Activated CD4-positive, CD25-positive, alpha-beta regulatory T cell treated with anti-CD3 and anti-CD28 coated beads, Interleukin-2, amount 50 U/mL, for 16 hours (primary cell): ENCODE data around the gene LRRK1.

Experiments
- DNase-seq: peaks from one replicate; pipeline ENCODE4 v3.0.0-alpha.2; 2020; ENCODE audit warnings: low read depth, low spot score

LRRK1 gene

DNA sequence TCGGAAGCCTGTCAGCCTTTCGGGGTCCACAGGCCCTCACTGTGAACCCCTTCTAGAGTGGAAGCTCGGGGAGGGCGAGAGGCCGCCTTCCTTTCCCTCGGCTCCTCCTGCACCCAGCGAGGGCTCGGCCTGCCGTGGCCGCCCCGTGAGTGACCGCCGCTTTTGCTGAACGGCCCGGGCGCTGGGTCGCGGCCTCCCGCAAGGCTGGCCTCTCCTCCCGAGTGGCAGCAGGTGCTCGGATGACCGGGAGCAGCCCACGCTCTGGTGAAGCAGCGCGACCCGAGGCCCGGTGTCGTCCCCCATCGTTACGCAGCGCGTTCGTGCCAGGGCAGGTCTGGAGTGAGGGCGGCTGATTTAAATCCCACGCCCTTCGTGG is 53.8 kb downstream of the LRRK1 start:
- no peak for DNase-seq

DNA sequence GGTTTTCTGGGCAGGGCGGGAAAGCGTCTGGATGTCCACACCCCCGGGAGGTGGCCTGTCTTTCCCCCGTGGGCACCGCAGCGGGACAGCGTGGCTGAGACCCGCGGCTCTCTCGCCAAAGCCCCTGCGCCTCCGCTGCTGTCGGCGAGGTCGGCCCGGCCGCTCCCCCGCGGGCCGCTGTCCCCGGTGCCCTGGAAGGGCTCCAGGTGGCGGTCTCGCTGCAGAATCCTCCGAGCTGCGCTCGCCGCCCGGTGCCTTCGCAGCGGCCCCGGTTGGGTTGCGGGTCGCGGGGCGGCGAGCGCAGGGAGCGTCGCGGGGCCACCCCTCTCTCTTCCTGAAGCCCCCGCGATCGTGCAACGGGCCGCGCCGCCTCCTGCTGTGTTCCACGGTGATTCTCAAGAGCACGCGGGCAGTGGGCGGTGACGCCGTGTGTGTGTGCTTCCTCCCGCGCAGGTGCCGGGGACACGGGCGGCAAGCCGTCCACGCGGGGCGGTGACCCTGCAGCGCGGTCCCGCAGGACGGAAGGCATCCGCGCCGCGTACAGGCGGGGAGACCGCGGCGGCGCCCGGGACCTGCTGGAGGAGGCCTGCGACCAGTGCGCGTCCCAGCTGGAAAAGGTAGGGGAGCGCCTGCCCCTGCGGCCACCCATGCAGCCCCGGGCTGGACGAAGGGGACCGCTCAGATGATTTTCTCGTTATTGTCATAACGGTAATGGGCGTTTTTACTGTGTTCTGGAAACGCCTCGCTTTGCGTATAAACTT is 54.4 kb downstream of the LRRK1 start:
- no peak for DNase-seq

DNA sequence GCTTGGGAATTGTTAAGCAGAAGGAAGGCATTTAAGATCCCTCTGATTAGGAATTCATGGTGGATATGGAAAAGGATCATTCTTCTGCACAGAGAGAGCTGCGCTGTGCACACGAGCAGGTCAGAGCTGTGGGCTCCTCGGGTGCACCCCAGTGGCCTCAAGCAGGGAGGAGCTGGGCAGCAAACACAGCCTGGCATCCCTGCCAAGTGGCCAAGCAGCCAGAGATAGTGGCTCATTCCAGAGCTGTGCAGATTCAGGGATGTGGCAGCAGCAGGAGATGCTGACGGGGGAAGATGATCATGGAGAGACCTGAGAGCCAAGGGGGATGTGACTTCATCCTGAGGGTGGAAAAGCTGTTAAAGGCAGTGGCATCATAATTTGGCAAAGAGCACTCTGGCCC is 55.9 kb downstream of the LRRK1 start:
- DNase-seq, result no peak

DNA sequence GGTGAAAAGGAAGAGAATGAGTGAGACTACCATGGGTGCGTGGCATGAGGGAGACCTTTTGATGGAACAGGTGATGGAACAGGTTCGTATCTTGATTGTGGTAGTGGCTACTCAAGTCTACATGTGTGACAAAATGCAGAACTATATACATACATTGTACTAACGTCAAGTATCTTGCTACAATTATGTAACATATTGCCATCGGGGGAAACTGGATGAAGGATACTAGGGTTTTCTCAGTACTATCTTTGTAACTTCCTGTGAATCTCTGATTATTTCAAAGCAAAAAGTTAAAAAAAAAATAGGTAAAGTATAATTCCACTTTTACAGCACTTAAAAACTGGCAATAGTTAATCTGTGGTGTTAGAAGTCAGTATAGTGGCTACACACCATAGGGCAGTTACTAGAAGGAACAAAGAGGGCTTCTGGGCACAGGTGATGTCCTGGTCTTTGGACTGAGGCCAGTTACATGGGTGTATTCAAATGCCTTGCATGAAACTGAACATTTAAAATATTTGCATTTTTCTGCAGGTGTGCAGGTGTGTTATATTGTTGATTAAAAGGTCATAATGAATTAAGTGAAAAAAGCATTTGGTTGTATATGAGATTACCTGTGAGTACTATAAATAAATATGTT is 61.4 kb downstream of the LRRK1 start:
- DNase-seq, result no peak

DNA sequence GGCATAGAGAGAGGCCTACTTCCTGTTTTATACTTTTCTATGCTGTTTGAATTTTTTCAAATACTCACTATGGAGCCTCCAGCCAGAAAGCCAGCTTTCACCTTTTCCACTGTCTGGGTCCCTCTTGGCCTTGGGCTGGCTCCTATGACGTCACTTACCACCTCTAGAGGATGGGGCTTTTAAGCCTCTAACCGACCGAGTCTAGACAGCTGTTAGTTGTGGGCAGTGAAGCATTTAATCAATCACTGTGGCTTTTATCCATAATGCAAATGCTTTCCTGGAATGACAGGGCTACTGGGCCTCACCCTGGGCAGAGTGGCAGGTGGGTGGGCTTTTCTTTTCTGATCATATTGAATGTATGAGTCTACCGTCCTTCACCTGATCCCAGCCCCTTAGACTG is 61.9 kb downstream of the LRRK1 start:
- DNase-seq, result no peak

DNA sequence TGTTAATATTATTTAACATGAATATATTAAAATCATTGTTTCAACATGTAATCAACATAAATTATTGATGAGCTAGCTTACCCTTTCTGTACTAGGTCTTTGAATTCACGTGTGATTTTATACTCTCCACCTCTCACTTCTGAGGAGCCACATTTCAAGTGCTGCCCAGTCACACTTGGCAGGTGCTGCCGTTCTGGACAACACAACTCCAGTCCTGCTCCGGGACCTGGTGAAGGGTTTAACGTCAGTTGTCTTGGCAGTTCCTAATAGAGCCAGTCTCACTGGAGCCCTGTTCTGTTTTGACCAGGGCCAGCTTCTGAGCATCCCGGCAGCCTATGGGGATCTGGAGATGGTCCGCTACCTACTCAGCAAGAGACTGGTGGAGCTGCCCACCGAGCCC is 64.1 kb downstream of the LRRK1 start:
- DNase-seq, result no peak

DNA sequence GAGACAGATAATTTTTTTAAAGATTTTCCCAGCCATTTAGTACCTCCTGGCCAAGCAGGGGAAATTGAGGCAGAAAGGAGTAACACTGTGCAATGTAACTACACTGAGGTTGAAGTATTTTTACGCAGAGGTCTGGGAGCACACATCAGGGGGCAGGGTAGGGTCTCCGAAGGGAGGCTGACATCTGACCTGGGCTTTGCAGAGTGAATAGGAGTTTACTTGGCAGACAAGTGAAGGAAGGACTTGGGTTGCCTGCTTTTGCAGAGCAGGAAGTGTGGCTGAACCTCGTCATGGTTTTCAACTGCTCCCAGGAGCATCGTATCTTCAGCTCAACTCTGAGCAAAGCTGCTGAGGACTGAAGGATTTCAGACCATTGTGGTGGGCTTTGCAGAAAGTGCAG is 66.2 kb downstream of the LRRK1 start:
- DNase-seq, result no peak

DNA sequence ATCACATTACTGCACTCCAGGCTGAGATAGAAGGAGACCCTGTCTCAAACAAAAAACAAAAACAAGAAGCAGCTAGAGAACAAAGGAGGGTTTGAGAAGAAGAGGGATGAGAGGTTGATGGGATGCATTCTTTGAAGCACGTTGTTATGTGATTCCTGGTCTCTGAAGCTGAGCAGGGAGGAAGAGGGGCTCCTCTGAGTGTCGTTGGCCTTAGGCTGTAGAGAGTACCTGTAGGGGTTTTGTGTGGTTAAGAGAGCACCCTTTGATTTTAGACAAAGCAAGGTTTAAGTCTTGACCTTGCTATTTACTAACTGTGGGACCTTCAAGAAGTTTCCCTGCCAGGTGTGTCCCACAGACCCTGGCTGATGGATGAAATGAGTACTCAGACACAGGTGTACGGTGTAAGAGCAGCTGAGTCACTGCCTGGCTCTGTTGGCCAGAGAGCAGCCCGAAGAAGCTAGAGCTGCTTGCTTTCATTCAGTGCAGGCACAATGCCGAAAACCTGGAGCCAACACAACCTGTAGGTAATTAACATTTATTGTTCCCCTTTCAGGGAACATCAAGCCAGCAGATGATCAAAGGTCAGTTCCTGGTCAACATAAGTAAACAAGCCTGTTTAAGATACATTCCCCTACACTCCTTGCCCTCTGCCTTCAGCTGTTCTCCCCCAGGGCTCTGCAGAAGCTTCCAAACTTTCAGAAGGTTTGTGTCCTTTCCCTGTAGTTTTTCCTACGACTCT is 67.2 kb downstream of the LRRK1 start:
- no peak for DNase-seq

DNA sequence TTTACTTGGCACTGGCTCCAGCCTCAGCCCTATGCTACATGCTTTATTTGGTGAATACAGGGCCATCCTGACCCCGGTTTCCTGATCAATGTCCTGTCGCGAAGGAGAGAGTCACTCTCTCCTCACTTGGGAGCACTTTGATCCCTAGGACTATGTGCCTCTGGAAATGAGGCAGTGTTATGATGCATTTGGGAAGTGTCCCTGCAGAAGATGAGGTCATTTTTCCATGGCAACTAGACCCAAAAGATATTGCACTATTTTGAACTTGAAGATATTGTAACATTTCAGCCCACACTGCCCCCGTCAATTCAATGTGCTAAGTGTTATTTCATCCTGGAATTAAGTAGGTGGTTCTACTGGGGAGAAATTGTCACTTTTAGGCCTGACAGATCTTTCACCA is 68.0 kb downstream of the LRRK1 start:
- no peak for DNase-seq

DNA sequence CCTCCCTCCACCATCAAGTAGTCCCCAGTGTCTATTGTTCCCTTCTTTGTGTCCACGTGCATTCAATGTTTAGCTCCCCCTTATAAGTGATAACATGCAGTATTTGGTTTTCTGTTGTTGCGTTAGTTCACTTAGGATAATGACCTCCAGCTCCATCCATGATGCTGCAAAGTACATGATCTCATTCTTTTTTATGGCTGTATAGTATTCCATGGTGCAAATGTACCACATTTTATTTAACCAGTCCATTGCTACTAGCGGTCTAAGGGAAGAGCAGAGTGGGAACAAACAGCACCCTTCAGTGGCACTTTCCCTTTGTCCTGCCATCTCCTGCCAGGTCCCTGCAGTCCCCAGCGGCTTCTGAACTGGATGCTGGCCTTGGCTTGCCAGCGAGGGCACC is 69.1 kb downstream of the LRRK1 start:
- no peak for DNase-seq

DNA sequence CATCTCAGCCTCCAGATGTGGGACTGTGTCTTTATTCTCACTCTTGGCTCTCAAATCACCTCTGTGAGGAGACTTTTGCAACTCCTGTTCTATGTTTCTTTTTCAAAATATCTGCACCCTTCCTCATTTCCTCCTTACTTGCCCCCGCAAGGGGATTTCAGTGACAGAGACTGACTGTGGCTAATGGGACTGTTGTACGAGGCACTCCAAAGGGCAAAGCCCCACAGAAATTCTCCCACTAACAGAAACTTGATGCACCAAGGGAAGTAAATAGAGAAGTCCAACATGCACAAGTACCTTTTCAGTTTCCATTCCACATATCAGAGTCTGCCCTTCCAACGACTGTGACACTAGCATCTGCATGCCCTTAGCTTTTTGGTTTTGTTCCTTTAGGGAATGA is 69.7 kb downstream of the LRRK1 start:
- no peak for DNase-seq

DNA sequence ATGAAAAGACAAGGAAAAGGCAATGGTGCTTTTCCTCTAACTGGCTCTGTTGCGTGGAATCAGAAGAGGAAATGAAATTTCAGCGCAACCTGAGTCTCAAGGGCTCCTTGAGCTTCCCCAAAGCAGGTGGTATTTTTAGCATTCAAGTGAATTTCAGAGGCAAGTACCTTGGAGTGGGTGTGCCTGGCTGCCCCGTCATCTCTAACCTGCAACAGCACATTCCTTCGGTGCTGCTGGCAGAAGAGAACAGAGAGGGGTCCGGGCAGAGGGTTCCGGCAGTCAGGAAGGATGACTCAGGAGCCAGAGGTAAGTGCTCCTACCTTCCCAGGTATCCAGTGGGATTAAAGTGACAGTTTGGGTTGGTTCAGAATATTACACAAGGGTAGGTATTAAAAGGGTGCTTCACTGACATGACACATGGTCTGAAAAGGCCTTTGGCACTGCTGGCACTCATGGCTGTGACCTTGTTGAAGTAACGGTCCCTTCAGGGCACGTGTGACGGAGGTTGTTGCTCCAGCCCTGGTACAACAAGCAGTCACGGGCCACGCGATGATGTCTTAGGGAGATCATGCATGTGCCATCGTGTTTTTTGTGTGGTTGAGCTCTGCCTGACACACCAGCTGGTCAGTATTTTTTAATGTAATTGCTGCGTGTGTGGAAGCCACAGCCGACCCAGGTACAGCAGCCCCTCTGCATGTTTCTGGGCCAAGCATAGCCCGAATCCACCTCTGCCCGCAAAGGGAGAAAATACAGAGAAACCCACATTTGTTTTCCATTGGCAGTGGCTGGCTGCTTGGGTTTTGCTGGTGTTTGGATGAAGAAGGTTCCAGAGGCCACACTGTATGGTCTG is 75.7 kb downstream of the LRRK1 start:
- DNase-seq, result no peak

DNA sequence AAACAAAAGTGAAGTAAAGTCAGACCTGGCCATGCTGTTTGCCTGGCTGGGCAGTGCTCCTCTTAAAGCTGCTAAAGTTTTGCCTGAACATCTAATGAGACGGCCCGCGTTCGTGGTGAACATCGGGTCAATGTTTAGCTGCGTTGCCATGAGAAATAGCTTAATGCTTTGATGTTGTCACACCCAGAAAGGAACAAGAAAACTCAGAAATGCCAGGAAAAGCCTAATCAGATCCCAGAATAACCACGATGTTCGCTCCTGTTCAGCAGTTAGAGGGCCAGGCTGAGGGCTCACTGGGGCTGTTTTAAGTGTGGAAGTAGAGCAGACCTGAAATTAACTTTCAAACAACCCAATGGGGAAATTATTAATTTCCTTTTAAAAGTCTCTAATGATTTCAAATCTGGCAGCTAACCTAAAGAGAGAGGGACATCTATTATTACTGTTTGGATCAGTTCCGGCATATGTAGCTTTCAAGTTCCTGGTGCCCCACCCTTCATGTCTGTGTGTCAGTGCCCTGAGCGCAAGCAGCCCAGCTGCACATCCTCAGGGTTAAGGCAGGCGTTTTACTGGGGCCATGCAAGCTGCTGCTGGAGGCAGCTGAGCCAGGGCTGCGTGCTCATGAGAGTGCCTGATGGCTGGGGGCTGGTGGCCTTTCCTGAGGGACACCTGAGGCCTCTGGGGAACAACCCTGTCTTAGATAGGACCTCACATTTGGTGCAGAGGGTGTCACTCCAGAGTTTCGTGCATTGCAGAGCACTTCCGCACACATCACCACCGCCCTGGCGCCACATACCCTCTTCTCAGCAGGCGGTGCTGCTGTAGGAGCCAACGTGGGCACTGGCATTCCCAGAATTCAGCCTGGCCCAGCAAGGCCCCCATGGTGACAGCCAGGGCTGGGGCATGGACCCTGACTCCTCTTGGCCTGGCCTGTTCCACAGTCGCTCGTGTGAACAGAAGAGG is 76.6 kb downstream of the LRRK1 start:
- DNase-seq, result no peak

DNA sequence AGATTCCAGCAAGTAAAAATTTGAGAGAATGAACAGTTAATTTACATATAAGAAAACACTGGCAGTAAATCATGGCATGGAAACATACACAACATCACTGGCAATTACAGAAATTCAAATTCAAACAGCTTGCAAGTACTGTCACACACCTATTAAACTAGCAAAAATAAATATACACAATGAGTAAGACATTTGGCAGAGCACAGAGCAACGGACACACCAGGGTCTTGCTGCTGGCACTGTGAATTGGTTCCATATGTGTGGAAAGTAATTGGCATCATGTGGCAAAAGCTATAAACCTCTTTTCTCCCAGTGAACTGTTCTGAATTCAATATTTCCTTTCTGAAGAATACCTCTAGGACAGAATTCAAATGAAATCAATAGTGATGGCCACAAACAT is 78.3 kb downstream of the LRRK1 start:
- DNase-seq, result no peak

DNA sequence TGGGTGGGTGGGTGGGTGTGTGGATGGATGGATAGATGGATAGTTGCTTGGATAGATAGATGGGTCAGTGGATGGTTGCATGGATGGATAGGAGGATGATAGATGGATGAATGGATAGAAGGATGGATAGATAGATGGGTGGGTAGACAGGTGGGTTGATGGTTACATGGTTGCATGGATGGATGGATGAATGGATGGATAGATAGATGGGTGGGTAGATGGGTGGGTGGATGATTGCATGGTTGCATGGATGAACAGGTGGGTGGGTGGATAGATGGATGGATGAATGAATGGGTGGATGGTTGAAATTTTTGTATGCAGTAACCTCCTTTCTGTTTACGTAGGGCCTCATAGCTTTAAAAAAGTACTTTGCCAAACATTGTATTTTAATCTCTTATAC is 79.5 kb downstream of the LRRK1 start:
- no peak for DNase-seq

DNA sequence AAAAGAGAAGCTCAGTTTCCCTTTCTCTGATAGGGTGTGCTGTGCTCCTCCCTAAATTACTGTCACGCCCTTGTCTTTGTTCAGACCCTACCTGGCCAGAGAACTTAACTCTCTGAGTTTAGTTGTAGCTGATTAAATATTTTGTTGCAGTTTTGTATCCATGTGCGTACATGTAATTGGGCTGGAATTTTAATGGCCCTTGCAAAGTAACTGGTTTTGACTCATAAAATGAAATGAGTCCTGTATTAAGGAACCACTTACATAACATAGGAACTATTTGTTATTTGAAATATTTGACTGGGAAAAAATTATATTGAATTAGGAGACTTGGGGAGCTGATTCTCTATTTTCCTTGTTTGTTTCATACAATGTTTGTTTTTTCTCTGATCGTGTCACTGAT is 80.2 kb downstream of the LRRK1 start:
- no peak for DNase-seq

DNA sequence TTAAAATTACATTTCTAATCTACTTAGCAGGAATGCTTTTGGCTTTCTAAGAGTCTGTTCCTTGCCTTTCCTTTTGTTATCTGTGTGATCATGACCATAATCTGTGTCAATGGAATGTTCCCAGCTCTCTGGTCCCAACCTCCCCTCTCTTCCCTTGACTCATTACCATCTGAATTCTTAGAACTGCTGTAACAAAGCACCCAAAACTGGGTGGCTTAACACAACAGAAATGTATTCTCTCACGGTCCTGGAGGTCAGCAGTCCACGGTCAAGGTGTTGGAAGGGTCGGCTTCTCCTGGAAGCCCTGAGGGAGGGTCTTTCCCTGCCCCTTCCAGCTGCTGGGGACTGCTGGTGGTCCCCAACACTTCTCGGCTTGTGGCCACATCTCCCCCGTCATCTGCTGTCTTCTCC is 81.1 kb downstream of the LRRK1 start:
- no peak for DNase-seq

DNA sequence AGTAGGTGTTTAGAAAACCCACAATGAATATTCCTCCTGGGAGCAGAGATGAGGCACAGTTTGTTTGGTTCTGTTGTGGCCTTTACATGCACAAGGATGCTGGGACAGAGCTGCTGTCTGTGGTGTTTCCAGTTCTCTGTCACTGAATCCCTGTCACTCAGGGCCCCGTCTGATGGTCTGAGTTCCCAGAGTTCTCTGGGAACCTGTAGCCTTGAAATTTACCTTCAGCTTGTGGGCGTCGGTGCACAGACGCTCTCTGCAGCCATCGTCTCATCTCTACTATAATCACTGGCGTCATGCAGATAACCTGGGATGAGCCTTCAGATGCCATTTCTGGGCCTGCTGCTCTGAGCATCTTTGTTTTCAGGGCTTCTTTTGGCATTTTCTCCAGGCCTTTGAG is 81.9 kb downstream of the LRRK1 start:
- no peak for DNase-seq

DNA sequence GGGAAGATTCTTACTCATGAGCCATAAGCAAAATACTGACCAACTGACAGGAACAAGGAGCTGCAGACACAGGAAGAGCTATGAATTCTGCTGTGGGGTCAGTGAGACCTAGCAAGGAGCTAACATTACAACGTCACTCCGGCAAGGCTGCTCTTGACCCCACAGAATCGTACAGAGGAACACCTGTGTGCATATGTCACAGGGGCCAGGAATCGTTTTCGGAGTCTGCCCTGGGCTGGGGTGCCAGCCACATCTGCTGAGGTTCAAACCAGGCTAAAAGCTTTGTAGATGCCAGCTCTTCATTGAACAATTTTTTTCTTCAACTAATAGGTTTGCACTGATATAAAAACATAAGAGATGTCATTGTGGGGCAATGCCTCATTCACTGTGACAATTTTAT is 82.6 kb downstream of the LRRK1 start:
- DNase-seq, result no peak

DNA sequence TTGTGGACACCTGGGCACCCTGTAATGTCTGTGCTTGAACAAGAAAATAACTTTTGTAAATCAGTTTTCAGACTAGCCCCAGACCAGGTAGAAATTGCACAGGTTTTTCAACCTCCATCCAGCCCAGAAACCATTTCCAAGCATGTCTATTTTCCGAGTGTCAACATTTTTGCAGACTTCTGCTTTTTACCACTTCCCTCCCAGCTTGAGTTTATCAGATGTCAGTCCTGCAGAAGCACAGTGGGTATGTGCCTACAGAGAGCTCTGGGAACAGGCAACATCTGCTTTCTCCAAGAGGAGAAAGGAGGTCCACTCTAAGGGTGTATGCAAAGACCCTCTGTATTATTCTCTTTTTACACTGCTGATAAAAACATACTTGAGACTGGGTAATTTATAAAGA is 83.9 kb downstream of the LRRK1 start:
- DNase-seq, result no peak

DNA sequence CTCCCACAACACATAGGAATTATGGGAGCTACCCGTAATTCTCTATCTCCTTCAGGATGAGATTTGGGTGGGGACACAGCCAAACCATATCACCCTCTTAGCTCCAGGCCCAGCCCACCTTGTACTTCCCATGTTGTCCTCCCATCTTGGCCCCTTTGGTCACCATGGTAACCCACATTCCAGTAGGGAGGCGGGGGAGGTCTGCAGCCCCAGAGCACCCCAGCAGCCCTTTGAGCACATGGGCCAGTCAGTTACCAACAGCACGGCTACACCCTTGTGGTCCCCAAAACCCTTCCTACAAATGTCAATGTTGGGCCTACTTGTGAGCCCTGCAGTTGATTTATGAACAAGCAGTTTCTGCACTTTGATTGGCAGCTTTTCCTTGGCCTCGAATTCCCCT is 84.5 kb downstream of the LRRK1 start:
- no peak for DNase-seq
